HEK293 (cell line): ENCODE data around the gene HRAS.

Experiments
- CTCF ChIA-PET: fragments of 350-600 bp; formaldehyde crosslinking; extraction: SDS; loops from one replicate; lab custom pipeline; 2021; ENCODE audit warnings: antibody characterized with exemption; lab: Yijun Ruan, JAX
- POLR2A ChIA-PET: fragments of 300-600 bp; formaldehyde crosslinking; extraction: SDS; loops from one replicate; lab custom pipeline; 2020; ENCODE audit warnings: antibody characterized with exemption, inconsistent platforms; lab: Yijun Ruan, JAX
- H3K27ac ChIP-seq: fragments of 200-500 bp; sonication (Bioruptor generic); 2 replicates; pipeline ENCODE4 v1.5.1; 2014; ENCODE audit warnings: low read depth, low read length, control low read depth, inconsistent platforms; ENCODE audit errors: extremely low read depth
- H3K36me3 ChIP-seq, 2 experiments: fragments of 200-500 bp in 1 of 2; sonication (Bioruptor generic) in 1 of 2; 1 replicate in 1 of 2; 2 replicates in 1 of 2; pipeline ENCODE4 v1.5.1; 2014 to 2017; ENCODE audit warnings: inconsistent platforms in 2 of 2, low read length in 2 of 2; ENCODE audit not compliant: control insufficient read depth in 2 of 2, insufficient read depth in 1 of 2
- H3K4me1 ChIP-seq: fragments of 200-500 bp; sonication (Bioruptor generic); 2 replicates; pipeline ENCODE4 v1.5.1; 2014; ENCODE audit warnings: mild to moderate bottlenecking, low read length, inconsistent platforms; ENCODE audit not compliant: control insufficient read depth, insufficient read depth
- H3K4me3 ChIP-seq: 2 replicates; pipeline ENCODE4 v1.5.1; 2011; ENCODE audit warnings: low read depth, mild to moderate bottlenecking, control low read depth, low read length, moderate library complexity
- H3K9me3 ChIP-seq: fragments of 200-500 bp; sonication (Bioruptor generic); 2 replicates; pipeline ENCODE4 v1.5.1; 2014; ENCODE audit warnings: low read depth, low read length, inconsistent platforms; ENCODE audit not compliant: control insufficient read depth, insufficient read depth
- EGR2 ChIP-seq: fragments of 450-650 bp; formaldehyde crosslinking; IDR thresholded peaks from 2 replicates; pipeline ENCODE4 v1.5.1; 2016; ENCODE audit warnings: low read depth, missing biosample characterization, missing genetic modification characterization
- ELK4 ChIP-seq: IDR thresholded peaks from 2 replicates; pipeline ENCODE4 v1.6.1; 2011; ENCODE audit warnings: mild to moderate bottlenecking, low read depth, low read length, borderline replicate concordance
- GLIS2 ChIP-seq: fragments of 450-650 bp; formaldehyde crosslinking; IDR thresholded peaks from 2 replicates; pipeline ENCODE4 v1.5.1; 2016; ENCODE audit warnings: missing biosample characterization, missing genetic modification characterization
- HOXC10 ChIP-seq: sonication (generic); formaldehyde crosslinking; IDR thresholded peaks from 2 replicates; pipeline ENCODE4 v1.8.1; 2023; ENCODE audit warnings: mild to moderate bottlenecking, missing genetic modification reagents
- KLF1 ChIP-seq: fragments of 450-650 bp; formaldehyde crosslinking; IDR thresholded peaks from 2 replicates; pipeline ENCODE4 v1.5.1; 2016; ENCODE audit warnings: missing biosample characterization, missing genetic modification characterization
- PATZ1 ChIP-seq: fragments of 450-650 bp; formaldehyde crosslinking; IDR thresholded peaks from 2 replicates; pipeline ENCODE4 v1.5.1; 2016; ENCODE audit warnings: missing biosample characterization, missing genetic modification characterization
- SETDB1 ChIP-seq: IDR thresholded peaks from one replicate; pipeline ENCODE4 v1.6.1; 2017; ENCODE audit warnings: mild to moderate bottlenecking, low read length, moderate library complexity, mixed read lengths; ENCODE audit not compliant: insufficient read length
- SP2 ChIP-seq: fragments of 450-650 bp; formaldehyde crosslinking; IDR thresholded peaks from 2 replicates; pipeline ENCODE4 v1.5.1; 2016; ENCODE audit warnings: missing biosample characterization, missing genetic modification characterization
- ZBTB10 ChIP-seq: fragments of 450-650 bp; formaldehyde crosslinking; IDR thresholded peaks from 2 replicates; pipeline ENCODE4 v1.5.1; 2016; ENCODE audit warnings: missing biosample characterization, missing genetic modification characterization
- ZBTB44 ChIP-seq: fragments of 450-650 bp; IDR thresholded peaks from 2 replicates; pipeline ENCODE4 v1.5.1; 2018; ENCODE audit warnings: missing biosample characterization, mild to moderate bottlenecking, missing genetic modification characterization
- ZEB2 ChIP-seq: fragments of 450-650 bp; formaldehyde crosslinking; IDR thresholded peaks from 2 replicates; pipeline ENCODE4 v1.5.1; 2016; ENCODE audit warnings: missing biosample characterization, missing genetic modification characterization
- ZFHX2 ChIP-seq: fragments of 450-650 bp; formaldehyde crosslinking; conservative IDR thresholded peaks from 2 replicates; pipeline ENCODE4 v1.5.1; 2016; ENCODE audit warnings: missing biosample characterization, missing genetic modification characterization
- ZIC2 ChIP-seq: fragments of 450-650 bp; formaldehyde crosslinking; IDR thresholded peaks from 2 replicates; pipeline ENCODE4 v1.5.1; 2016; ENCODE audit warnings: missing biosample characterization, missing genetic modification characterization
- ZNF133 ChIP-seq: fragments of 450-650 bp; formaldehyde crosslinking; IDR thresholded peaks from 2 replicates; pipeline ENCODE4 v1.5.1; 2016; ENCODE audit warnings: missing biosample characterization, missing genetic modification characterization
- ZNF174 ChIP-seq: fragments of 450-650 bp; formaldehyde crosslinking; IDR thresholded peaks from 2 replicates; pipeline ENCODE4 v1.5.0; 2017; ENCODE audit warnings: missing biosample characterization, mild to moderate bottlenecking, missing genetic modification characterization
- ZNF202 ChIP-seq: fragments of 450-650 bp; formaldehyde crosslinking; IDR thresholded peaks from 2 replicates; pipeline ENCODE4 v1.5.1; 2016; ENCODE audit warnings: missing biosample characterization, missing genetic modification characterization, borderline replicate concordance
- ZNF239 ChIP-seq: fragments of 450-650 bp; formaldehyde crosslinking; IDR thresholded peaks from 2 replicates; pipeline ENCODE4 v1.5.1; 2016; ENCODE audit warnings: missing biosample characterization, missing genetic modification characterization
- ZNF37A ChIP-seq: fragments of 450-650 bp; IDR thresholded peaks from 2 replicates; pipeline ENCODE4 v1.5.1; 2018; ENCODE audit warnings: missing biosample characterization, missing genetic modification characterization
- ZNF404 ChIP-seq: fragments of 450-650 bp; formaldehyde crosslinking; IDR thresholded peaks from 2 replicates; pipeline ENCODE4 v1.5.1; 2017; ENCODE audit warnings: missing biosample characterization, missing genetic modification characterization
- ZNF626 ChIP-seq: fragments of 450-650 bp; sonication (Bioruptor Pico); formaldehyde crosslinking; IDR thresholded peaks from 2 replicates; pipeline ENCODE4 v1.5.1; 2018; ENCODE audit warnings: missing biosample characterization, missing genetic modification characterization, inconsistent platforms
- ZNF629 ChIP-seq: fragments of 450-650 bp; formaldehyde crosslinking; IDR thresholded peaks from 2 replicates; pipeline ENCODE4 v1.5.1; 2017; ENCODE audit warnings: missing biosample characterization, missing genetic modification characterization
- ZNF654 ChIP-seq: fragments of 450-650 bp; formaldehyde crosslinking; IDR thresholded peaks from 2 replicates; pipeline ENCODE4 v1.5.1; 2016; ENCODE audit warnings: low read depth, missing biosample characterization, missing genetic modification characterization
- ZNF747 ChIP-seq: fragments of 450-650 bp; formaldehyde crosslinking; IDR thresholded peaks from 2 replicates; pipeline ENCODE4 v1.5.1; 2016; ENCODE audit warnings: missing biosample characterization, missing genetic modification characterization
- ZNF785 ChIP-seq: fragments of 450-650 bp; formaldehyde crosslinking; IDR thresholded peaks from 2 replicates; pipeline ENCODE4 v1.5.1; 2016; ENCODE audit warnings: missing biosample characterization, missing genetic modification characterization
- ZSCAN23 ChIP-seq: fragments of 450-650 bp; formaldehyde crosslinking; IDR thresholded peaks from 2 replicates; pipeline ENCODE4 v1.5.1; 2016; ENCODE audit warnings: missing biosample characterization, missing genetic modification characterization

Gene HRAS

DNA sequence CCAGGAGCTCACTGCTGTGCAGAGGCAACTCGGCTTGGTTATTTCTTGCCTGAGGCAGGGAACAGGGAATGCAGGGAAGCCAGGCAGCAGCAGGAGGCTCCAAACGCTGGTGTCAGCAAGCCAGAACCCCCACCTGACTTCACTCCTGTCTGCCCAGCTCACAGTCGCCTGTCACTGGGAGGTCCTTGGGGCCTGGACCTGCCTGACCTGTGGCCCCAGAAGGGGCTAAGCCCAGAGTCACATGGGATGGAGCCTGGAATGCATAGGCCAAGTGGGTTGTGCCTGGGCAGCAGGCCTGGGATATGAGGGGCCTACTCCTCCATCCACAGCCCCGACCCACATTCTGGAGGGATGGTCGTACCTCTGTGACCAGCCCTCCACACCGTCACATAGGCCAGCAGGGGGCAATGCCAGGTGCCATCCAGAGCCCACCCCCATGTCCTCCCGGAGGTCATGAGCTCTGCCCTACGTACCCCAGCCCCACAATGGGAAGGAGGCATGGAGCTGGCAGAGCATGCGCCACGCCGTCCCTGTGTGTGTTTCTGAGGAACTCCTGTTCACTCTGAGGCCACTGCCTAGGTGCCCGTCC is 30.6 kb upstream of the HRAS start (continued):
- TF ChIP-seq ELK4 (no peak), ZBTB44 (no peak), HOXC10 (CRISPR knock-in tag) (no peak), GLIS2 (peak; percentile 32; the same call in 1 of the 2 replicates), ZSCAN23 (tag by site-specific recombination) (no peak), ZNF202 (tag by site-specific recombination) (no peak), ZNF174 (no peak), ZBTB10 (tag by site-specific recombination) (no peak), ZNF747 (tag by site-specific recombination) (no peak), ZNF785 (tag by site-specific recombination) (no peak), ZNF37A (tag by site-specific recombination) (no peak), ZNF239 (tag by site-specific recombination) (no peak), ZNF626 (tag by site-specific recombination) (no peak), ZNF133 (tag by site-specific recombination) (no peak), ZNF654 (tag by site-specific recombination) (no peak), SETDB1 (no peak)

- Histone ChIP-seq H3K4me1 (no peaks in the 10 kb centered on the region), H3K4me3 (no peak overlapping the region), H3K9me3 (no peaks in the 10 kb centered on the region), H3K27ac (no peak overlapping the region), H3K36me3 (peaks cover 0 to 26% of the 10 kb centered on the region in 2 experiments; a peak in 1 of 3 replicates)
- CTCF ChIA-PET = interaction anchor here (0.7 to 2.4 kb wide), 3 partner anchors 9 to 48 kb away, joined by 3 to 11 read pairs (median 3); no protein-coding TSS in a partner anchor
- no peak for TF ChIP-seq ZEB2
- TF ChIP-seq EGR2 (tag by site-specific recombination) = peak; percentile 89
- peak; percentile 92 for TF ChIP-seq ZIC2
- peak; percentile 14; the same call in 1 of the 2 replicates for TF ChIP-seq SP2
- TF ChIP-seq ZNF404 (tag by site-specific recombination) = no peak
- TF ChIP-seq ZNF629 (tag by site-specific recombination) = no peak
- TF ChIP-seq PATZ1 = no peak
- TF ChIP-seq KLF1 (tag by site-specific recombination) = peak; percentile 34; the same call in 1 of the 2 replicates
- peak; percentile 87 for TF ChIP-seq ZFHX2 (tag by site-specific recombination)
- POLR2A ChIA-PET = interaction anchor here (0.6 to 4.5 kb wide), 5 partner anchors 9 to 36 kb away, joined by 3 to 28 read pairs (median 3); partner anchors contain the start of gene PHRF1
These were observed 28.6 kb upstream of the HRAS start for GRCh38 chr11:563812-564578.
